Measurements from ENCODE around the gene LINGO1. TPM values are rescaled to one million over a fixed set of nuclear protein-coding genes. Genes with fewer than 3 reads are reported as not detected.

Gene LINGO1
- total RNA-seq, 1 donor from 2014 or later, result not detected

DNA sequence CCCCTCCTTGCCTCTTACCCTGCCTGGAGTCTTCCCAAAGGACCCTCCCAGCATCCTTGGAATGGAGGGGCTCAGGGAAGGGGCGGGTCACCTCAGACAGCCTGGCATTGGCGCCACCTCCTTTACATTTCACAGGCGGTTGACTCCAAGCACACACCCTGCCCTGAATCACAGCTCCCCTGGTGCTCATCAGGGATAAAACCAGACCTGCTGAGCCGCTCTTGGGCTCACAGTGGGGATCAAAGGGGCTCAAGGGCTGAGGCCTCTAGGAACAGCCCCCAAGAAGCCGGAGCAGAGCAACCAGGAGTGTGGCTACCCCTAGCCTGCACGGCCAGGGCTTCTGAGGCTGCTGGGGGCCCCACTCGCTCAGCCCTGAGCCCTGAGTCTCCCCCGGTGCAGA, 16.6 kb downstream of the LINGO1 start:
- intact Hi-C loops (cut with micrococcal nuclease), result no loop called here

GRCh38 chr15:77615472-77615871, 17.2 kb downstream of the LINGO1 start:
- intact Hi-C loops (cut with micrococcal nuclease), result no loop called here

GRCh38 chr15:77614251-77614806, 18.4 kb downstream of the LINGO1 start:
- intact Hi-C loops (cut with micrococcal nuclease), result no loop called here

GRCh38 chr15:77613814-77614213, 18.9 kb downstream of the LINGO1 start:
- intact Hi-C loops (cut with micrococcal nuclease), result no loop called here

- intact Hi-C loops (cut with micrococcal nuclease), result no loop called here
Measured at GRCh38 chr15:77612958-77613601, 19.6 kb downstream of the LINGO1 start.

GRCh38 chr15:77611767-77612166, 20.9 kb downstream of the LINGO1 start:
- intact Hi-C loops (cut with micrococcal nuclease), result no loop called here

GRCh38 chr15:77610731-77611130, 22.0 kb downstream of the LINGO1 start:
- intact Hi-C loops (cut with micrococcal nuclease), result no loop called here

GRCh38 chr15:77609558-77609957, 23.2 kb downstream of the LINGO1 start:
- intact Hi-C loops (cut with micrococcal nuclease), result no loop called here

GRCh38 chr15:77608774-77609173, 23.9 kb downstream of the LINGO1 start:
- intact Hi-C loops (cut with micrococcal nuclease), result no loop called here

- intact Hi-C loops (cut with micrococcal nuclease), result no loop called here
Measured at GRCh38 chr15:77607894-77608261, 24.8 kb downstream of the LINGO1 start.

DNA sequence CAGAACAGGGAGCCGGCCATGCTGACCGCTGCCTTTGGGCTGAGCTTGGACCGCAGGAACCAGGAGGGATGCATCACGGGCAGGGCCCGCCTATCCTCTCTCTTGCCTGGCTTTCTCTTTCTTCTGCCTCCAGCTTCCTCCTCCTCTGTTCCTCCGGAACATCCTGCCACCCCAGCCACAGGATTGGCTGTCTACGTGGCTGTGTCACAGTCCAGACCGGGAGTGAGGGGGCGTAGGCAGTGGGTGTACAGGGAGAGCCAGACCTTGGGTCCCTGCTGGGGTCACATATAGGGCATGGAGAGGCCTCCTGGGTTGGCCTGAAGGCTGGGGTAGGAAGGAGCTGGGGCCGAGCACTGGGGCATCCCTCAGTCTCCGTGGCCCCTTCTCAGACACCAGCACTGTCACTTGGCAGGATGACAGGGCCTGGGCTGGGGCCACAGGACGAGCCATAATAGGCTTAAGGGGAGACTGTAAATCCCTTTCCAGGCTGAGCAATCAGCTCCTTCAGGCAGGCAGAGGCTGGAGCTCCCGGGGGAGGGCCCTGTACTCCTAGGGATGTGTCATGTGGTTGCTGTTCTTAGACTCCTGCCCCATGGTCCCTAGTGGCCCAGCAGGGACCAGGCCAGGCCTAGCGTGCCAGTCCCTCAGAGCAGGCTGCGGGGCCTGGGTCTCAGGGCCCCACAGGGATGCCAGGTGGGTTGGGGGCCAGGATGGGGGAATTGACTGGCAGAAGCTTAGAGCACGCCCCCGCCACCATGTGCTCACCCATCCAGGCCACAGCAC, 25.4 kb downstream of the LINGO1 start:
- intact Hi-C loops (cut with micrococcal nuclease), result no loop called here

DNA sequence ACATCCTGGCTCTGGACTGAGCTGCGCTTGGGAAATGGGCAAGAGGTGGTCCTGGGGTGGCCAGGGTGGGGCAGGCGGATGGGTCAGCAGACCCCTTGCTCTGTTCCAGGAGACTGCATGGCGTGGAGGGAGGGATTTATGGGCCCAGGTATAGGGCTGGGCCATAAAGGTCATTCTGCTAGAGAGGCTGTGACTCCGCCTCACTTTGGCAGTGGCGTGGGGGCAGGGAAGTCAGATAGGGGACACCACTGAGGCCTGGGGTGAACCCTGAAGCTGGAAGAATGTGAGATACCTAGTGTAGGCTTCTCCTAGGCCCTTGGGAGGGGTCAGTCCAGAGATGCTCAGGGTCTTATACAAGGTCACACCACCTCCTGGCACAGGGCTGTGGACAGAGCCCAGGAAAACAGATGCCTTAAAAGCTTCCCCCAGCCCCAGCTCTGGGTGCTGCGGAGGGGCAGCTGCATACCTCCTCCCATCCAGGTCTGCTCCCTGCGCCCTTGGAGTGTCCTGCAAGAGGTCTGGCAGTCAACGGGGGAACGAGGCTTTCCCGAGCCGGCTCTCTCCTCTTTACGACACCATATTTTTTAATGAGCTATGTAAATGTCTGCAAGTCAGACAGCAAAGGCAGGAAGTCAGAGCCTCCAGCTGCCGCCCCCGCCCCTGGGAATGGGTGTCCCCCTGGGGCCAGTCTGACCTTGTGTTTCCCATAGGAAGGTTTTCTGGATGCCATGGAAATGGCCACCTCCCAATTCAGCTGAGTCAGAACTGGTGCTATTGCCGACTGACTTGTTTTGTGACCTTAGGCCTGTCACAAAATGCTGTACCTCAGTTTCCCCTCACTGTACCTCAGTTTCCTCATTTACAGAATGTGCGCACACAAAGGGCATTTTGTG, 26.3 kb downstream of the LINGO1 start:
- intact Hi-C loops (cut with micrococcal nuclease), result no loop called here

GRCh38 chr15:77605547-77605946, 27.2 kb downstream of the LINGO1 start:
- intact Hi-C loops (cut with micrococcal nuclease), result no loop called here

DNA sequence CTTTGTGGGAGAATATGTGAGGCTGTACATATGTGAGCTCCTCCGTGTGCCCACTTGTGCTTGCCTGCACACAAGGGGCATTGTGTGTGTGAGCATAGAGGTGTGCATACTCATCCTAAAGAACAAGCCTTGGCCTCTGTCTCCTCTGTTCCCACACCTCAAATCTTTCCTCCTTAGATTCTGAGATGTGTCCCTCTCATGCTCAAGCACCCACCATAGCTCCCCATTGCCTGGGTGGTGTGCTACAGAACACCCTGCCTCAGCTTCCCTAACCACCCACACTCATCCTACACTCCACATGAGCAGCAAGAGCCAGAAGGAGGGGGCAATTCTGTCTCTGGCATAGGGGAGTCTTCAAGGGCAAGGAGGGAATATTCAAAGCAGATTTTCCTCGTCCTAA, 27.7 kb downstream of the LINGO1 start:
- intact Hi-C loops (cut with micrococcal nuclease), result no loop called here

- intact Hi-C loops (cut with micrococcal nuclease), result no loop called here
Measured at GRCh38 chr15:77603611-77604336, 28.9 kb downstream of the LINGO1 start.

- intact Hi-C loops (cut with micrococcal nuclease), result no loop called here
Measured at GRCh38 chr15:77602800-77603199, 29.9 kb downstream of the LINGO1 start.

DNA sequence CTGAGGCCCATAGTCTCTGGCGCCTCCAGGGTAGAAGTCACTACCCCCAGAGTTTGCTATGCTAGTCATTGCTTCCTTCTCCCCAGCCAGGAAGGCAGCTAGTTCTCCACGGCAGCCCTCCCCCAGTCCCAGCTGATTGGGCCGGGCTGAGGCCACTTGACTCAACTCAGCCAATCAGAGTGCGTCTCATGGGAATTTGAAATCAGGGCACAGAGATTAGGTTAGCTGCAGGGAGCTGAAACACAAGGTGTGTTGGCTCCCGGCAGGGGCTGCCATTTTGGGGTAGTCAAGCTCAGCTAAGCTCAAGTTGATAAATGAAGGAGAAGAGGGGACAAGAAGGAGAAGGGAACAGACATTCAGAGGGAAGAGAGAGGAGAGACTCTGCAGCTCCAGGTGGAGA, 32.8 kb downstream of the LINGO1 start:
- intact Hi-C loops (cut with micrococcal nuclease), result no loop called here

GRCh38 chr15:77599357-77599756, 33.4 kb downstream of the LINGO1 start:
- intact Hi-C loops (cut with micrococcal nuclease), result no loop called here

GRCh38 chr15:77598644-77599043, 34.1 kb downstream of the LINGO1 start:
- intact Hi-C loops (cut with micrococcal nuclease), result no loop called here

DNA sequence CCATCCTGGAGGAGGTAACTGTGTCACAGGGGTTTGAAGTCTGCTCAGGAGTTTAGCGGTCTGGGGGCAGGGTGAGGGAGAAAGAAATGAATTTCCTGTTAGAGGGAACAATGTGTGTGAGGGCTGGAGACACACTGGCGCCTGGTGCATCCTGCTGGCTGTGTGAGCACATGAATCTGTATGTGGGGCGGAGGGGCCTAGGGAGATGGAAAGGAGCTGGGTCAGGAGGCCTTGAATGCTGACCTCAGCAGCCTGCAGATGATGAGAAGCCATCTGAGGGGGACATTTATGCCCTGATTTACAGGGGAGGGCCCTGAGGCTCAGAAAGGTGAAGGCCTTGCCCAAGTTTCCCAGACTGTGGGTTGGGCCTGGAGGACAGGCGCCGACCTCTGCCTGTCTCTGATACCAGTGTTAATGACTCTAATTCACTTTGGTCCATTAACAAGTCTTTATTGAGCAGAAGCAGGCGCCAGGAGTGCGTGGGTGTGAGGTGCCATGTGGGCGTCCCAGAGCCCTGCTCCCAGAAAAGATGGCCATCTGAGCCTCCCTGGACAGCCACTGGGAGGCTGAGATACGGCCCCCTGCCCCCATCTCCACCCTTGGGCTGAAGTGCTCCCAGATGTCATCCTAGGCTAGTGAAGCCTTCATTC, 34.8 kb downstream of the LINGO1 start:
- intact Hi-C loops (cut with micrococcal nuclease), result no loop called here

Measured in T-helper 1 cell treated with Interleukin-12 subunit alpha and Interleukin-12 subunit beta and Interleukin-4 antibody, amounts not matched to agents 30 ng/mL and 1 ng/mL, for 36 hours (primary cell).